ENCODE data around the gene TOLLIP.

DNA sequence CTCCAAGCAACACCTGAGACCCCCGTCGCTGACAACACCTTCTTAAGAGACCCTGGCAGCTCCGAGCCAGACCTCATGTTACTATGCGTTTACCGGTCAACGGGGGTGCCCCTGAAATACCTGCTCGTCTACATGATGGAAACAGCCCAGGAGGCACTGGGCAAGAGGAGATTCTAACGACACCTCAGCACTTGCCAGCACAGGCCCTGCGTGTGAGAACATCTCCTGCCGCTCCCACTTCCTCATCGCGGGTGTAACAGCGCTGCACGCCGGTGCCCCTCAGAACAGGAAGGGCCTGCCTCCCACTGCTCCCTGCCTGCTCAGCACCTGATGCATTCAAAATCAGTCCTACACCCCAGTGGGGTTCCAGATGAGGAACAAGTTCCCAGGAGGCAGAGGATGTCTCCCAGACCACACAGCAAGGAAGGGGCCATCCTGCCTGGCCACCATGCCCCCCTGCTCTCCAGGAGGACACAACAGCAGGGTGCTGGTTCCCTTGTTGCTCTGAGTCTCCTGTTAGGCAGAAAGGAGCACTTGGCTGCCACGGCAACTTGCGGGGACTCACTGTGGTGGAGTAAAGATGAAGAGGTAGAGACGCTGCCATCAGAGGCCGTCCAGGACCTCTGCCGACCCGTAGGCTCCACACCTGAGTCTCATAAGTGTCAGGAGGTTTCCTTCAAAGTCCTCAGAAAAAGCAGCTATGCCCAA is 2.1 kb downstream of the TOLLIP start:
- TF ChIP-seq, protein P1, sequence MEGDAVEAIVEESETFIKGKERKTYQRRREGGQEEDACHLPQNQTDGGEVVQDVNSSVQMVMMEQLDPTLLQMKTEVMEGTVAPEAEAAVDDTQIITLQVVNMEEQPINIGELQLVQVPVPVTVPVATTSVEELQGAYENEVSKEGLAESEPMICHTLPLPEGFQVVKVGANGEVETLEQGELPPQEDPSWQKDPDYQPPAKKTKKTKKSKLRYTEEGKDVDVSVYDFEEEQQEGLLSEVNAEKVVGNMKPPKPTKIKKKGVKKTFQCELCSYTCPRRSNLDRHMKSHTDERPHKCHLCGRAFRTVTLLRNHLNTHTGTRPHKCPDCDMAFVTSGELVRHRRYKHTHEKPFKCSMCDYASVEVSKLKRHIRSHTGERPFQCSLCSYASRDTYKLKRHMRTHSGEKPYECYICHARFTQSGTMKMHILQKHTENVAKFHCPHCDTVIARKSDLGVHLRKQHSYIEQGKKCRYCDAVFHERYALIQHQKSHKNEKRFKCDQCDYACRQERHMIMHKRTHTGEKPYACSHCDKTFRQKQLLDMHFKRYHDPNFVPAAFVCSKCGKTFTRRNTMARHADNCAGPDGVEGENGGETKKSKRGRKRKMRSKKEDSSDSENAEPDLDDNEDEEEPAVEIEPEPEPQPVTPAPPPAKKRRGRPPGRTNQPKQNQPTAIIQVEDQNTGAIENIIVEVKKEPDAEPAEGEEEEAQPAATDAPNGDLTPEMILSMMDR (IDR thresholded peaks at IDR 0.05; ENCODE audit: low read depth, low read length), result no peak
- TF ChIP-seq POLR2A (IDR thresholded peaks at IDR 0.05; ENCODE audit: extremely low read depth, insufficient read length) (no peak), MAX (IDR thresholded peaks at IDR 0.05; ENCODE audit: low read depth, low read length) (no peak)
